Muscle layer of colon (tissue), 2 donors: ENCODE data around the gene TBPL1.
"Not testable (repeated sequence)": the region's sequence is repeated elsewhere in the genome, so short reads cannot be mapped to it uniquely, and the experiment has no call there.

ENCODE experiments used
- H3K27ac ChIP-seq: one replicate; pipeline ENCODE4 v1.7.0; 2013; ENCODE audit warnings: low read depth, mild to moderate bottlenecking, low read length, moderate library complexity
- H3K27me3 ChIP-seq, 2 donors: one replicate each; pipeline ENCODE4 v1.7.0; 2013; ENCODE audit warnings: low read length in 2 of 2, mild to moderate bottlenecking in 2 of 2; ENCODE audit not compliant: insufficient read depth in 2 of 2, control insufficient read depth in 1 of 2
- H3K36me3 ChIP-seq: one replicate; pipeline ENCODE4 v1.7.0; 2013; ENCODE audit warnings: mild to moderate bottlenecking, low read length; ENCODE audit not compliant: insufficient read depth
- H3K4me1 ChIP-seq: one replicate; pipeline ENCODE4 v1.7.0; 2013; ENCODE audit warnings: mild to moderate bottlenecking, low read length; ENCODE audit not compliant: insufficient read depth
- H3K4me3 ChIP-seq, 2 donors: one replicate each; pipeline ENCODE4 v1.7.0; 2013; ENCODE audit warnings: low read length in 2 of 2, low read depth in 1 of 2, mild to moderate bottlenecking in 1 of 2, moderate library complexity in 1 of 2
- H3K9ac ChIP-seq: one replicate; pipeline ENCODE4 v1.7.0; 2013; ENCODE audit warnings: low read length
- H3K9me3 ChIP-seq: one replicate; pipeline ENCODE4 v1.7.0; 2013; ENCODE audit warnings: mild to moderate bottlenecking, low read length
- donor health status: abdominal sarcoma.
- donor health status: Adenocarcinoma of cecum.

The TBPL1 gene

DNA sequence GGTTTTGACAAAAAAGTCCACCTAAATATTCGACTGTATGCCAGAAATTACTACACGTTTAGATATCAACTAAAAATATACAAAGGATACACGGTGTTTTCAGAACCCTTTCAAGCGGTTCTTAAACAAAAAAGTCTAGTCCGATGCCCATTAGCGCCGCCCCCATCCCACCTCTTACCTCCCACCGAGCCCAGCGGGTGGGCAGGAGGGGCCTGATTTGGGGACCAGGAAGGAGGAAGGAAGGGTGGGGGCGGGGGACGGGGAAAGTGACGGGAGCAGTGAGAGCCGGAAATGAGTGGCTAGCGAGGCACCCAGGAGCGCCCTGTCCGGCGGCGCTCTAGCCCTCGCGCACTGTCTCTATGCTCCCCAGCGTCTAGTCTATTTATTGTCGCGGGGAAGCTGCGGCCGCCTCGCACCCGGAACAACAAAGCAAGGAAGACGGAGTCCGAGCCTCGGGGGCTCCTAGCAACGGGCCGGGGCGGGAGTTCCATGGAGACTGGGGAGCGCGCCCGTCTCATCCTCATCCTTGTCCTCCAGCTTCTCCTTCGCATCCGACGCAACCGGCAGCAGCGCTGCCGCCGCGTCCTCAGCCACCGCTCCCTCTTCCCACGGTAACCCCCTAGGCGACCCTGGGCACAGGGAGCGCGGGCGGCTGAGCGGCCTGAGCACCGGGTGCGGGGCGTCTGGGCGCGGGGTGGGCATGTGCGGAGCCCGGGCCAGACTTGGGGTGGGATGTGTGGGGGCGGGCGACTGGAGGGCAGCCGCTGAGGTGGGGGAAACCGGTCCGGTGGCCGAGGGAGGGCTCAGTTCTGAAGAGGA is at the start of gene TBPL1:
Gene TBPL1, plus strand, starts transcription at position 410 of the 819 bp plus-strand sequence. CDS start 26,902 bp downstream, outside the sequence.
- H3K4me1 ChIP-seq: peaks cover 16% of the 10 kb centered on the region
- no peaks in the 10 kb centered on the region for H3K9me3 ChIP-seq
- H3K27ac ChIP-seq: peak within 1 kb of the TSS; percentile 90
- H3K9ac ChIP-seq: peak within 1 kb of the TSS; percentile 51
- peak within 1 kb of the TSS; percentile 77 to 78 for H3K4me3 ChIP-seq
- H3K27me3 ChIP-seq: no peaks in the 10 kb centered on the region
- no peaks in the 10 kb centered on the region for H3K36me3 ChIP-seq

DNA sequence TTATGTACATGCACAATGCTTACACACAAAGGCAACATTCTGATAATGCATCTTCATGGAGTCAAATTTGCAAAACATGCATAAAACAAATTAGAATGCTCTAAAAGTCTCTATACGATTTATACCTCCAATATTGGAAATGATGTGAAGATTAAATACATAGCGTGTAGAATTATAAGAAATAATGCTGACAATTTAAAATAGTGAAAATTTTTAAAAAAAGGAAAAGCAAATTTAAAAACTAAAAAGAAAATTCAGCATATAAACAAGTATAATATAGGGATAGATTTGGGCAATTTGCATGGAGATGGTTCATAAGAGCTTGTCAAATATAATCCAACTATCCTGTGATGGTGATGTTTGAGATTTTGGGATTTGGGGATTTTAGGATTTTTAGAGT is 49.2 kb upstream of the TBPL1 start:
- Histone ChIP-seq H3K36me3 (no peaks in the 10 kb centered on the region), H3K9me3 (no peaks in the 10 kb centered on the region), H3K4me3 (no peak overlapping the region), H3K4me1 (no peaks in the 10 kb centered on the region), H3K27me3 (no peaks in the 10 kb centered on the region), H3K27ac (no peak overlapping the region), H3K9ac (no peak overlapping the region)

DNA sequence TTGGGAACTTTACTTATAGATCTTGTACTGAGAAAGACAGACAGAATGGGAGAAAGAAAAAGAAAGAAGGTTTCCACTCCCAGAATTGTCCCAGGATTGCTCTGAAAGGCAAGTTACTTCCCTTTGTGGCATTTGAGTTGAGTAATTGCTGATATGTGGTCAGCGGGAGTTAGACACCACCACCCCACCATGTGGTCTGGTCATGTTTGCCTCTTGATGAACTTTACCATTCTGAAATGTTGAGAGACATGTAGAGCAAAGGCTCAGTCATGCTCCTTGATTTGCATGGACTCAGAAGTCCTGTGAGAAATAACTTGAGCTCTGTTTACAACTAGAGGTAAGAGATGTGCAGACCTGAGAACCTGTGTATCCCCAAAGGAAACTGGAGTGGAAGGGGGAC is 47.0 kb upstream of the TBPL1 start:
- Histone ChIP-seq H3K36me3 (no peaks in the 10 kb centered on the region), H3K27ac (no peak overlapping the region), H3K27me3 (no peaks in the 10 kb centered on the region), H3K9me3 (no peaks in the 10 kb centered on the region), H3K4me1 (no peaks in the 10 kb centered on the region), H3K4me3 (no peak overlapping the region), H3K9ac (no peak overlapping the region)

DNA sequence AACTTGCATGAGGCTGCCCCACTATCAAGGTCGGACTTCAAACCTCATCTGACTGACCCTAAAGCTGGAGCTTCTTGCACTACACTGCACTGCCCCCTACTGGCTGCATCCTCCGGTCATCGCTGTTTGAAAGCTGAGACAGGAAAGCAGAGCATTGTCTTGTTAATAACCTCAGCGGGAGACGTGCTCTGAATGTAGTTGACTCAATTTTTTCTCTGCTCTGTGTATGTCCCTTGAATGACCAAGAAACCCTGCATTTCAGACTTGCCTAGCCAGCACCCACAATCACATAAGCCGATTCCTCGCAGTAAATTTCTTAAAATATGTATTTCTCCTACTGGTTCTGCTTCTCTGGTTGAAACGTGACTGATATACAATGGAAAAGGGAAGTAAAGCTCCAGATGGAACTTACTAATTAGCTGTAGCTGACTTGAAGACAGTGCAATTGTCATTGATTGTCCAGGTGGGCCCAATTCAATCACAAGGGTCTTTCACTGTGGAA is 36.3 kb upstream of the TBPL1 start:
- Histone ChIP-seq H3K36me3 (no peaks in the 10 kb centered on the region), H3K9ac (no peak overlapping the region), H3K9me3 (no peaks in the 10 kb centered on the region), H3K27me3 (no peaks in the 10 kb centered on the region), H3K4me3 (no peak overlapping the region), H3K27ac (no peak overlapping the region), H3K4me1 (no peaks in the 10 kb centered on the region)

DNA sequence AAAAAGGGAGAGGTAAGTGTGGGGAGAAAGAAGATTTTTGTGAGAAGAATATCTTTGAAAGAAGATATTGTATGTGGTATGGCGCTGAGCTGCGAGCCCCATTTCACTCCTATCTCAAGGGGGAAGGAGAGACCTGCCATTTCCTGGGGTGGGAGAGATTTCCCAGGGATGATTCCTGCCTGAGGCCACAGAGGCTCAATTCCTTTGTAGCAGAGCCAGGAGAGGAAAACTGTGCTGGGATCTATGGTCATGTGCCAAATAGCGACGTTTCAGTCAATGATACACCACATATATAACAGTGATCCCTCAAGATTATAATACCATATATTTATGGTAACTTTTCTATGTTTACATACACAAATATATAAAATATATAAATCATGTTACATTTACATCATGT is 35.2 kb upstream of the TBPL1 start:
- no peak overlapping the region for H3K9ac ChIP-seq
- H3K27me3 ChIP-seq: no peaks in the 10 kb centered on the region
- H3K36me3 ChIP-seq: no peaks in the 10 kb centered on the region
- H3K4me3 ChIP-seq: no peak overlapping the region
- H3K9me3 ChIP-seq: no peaks in the 10 kb centered on the region
- no peaks in the 10 kb centered on the region for H3K4me1 ChIP-seq
- no peak overlapping the region for H3K27ac ChIP-seq

DNA sequence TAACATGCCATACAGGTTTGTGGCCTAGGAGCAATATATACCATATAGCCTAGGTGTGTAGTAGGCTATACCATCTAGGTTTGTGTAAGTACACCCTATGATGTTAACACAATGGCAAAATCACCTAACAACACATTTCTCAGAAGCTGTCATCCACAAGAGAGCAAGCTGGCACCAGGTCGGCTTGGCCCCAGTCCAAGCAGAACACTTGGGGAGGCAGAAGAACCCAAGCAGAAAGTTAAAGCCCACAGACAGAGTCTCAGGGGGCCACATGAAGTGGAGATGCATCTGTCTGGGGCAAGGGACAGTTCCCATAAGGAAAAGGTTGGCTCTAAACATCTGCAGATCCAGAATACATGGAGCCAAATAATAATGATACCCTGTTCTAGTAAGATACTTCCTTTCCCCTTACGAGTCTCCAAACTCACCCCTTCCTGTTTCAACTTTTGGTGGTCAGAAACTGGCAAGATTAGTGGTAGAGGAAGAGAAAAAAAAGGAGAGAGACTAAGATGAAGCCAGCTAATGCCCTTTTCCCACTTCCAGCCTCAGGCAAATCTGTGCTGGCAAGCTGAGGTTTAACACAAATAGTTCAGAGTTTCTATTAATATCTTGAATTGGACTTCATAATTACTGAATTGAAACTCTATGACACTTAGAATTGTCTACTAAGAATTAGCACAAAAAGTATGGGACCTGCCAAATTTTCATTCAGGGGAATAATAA is 34.7 kb upstream of the TBPL1 start:
- H3K27ac ChIP-seq: no peak overlapping the region
- H3K9ac ChIP-seq: no peak overlapping the region
- H3K9me3 ChIP-seq: no peaks in the 10 kb centered on the region
- H3K27me3 ChIP-seq: no peaks in the 10 kb centered on the region
- no peak overlapping the region for H3K4me3 ChIP-seq
- no peaks in the 10 kb centered on the region for H3K36me3 ChIP-seq
- no peaks in the 10 kb centered on the region for H3K4me1 ChIP-seq

- no peaks in the 10 kb centered on the region for H3K36me3 ChIP-seq
- H3K9me3 ChIP-seq: no peaks in the 10 kb centered on the region
- no peak overlapping the region for H3K9ac ChIP-seq
- H3K27me3 ChIP-seq: no peaks in the 10 kb centered on the region
- H3K27ac ChIP-seq: no peak overlapping the region
- H3K4me1 ChIP-seq: no peaks in the 10 kb centered on the region
- no peak overlapping the region for H3K4me3 ChIP-seq
Observed at GRCh38 chr6:133919362-133919761, 33.7 kb upstream of the TBPL1 start.

- H3K4me3 ChIP-seq: no peak overlapping the region
- H3K9ac ChIP-seq: no peak overlapping the region
- no peaks in the 10 kb centered on the region for H3K36me3 ChIP-seq
- H3K27ac ChIP-seq: no peak overlapping the region
- no peaks in the 10 kb centered on the region for H3K9me3 ChIP-seq
- H3K4me1 ChIP-seq: no peaks in the 10 kb centered on the region
- H3K27me3 ChIP-seq: no peaks in the 10 kb centered on the region
Observed at GRCh38 chr6:133921249-133921859, 31.7 kb upstream of the TBPL1 start.

DNA sequence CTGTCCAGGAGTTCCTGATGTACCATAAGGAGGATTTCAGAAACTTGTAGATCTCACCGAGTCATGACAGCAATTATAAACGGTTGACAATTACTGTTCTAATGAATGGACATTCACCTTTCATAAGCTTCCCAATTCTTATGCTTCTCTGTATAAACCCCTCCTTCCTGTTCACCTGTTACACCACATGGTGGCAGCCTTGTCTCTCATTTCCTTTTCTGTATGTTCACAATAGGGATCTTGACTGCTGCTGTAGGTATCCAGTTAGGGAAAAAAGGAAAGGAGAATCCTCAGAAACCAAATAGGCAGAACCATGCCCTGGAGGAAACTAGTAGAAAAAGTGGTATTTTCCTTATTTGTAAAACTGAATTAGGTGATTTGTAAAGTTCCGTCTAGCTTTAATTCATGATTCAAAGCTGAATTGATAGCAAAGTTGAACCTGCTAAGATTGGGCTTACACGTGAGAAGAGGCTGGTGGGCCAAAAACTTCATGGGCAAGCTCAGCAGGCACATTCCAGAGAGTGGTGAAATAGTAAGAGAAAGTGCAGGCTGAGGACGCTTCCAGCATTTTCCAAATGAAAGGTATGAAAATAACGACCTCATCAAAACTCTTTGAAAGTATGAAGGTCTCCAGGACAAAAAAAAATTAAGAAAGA is 29.0 kb upstream of the TBPL1 start:
- Histone ChIP-seq H3K27ac (no peak overlapping the region), H3K9me3 (no peaks in the 10 kb centered on the region), H3K4me3 (no peak overlapping the region), H3K36me3 (no peaks in the 10 kb centered on the region), H3K27me3 (no peaks in the 10 kb centered on the region), H3K9ac (no peak overlapping the region), H3K4me1 (no peaks in the 10 kb centered on the region)

GRCh38 chr6:133931221-133931620 is 21.8 kb upstream of the TBPL1 start:
- H3K4me3 ChIP-seq, H3K36me3 ChIP-seq: not testable (repeated sequence)

GRCh38 chr6:133936352-133936751 is 16.7 kb upstream of the TBPL1 start:
- H3K27me3 ChIP-seq, H3K9me3 ChIP-seq, H3K4me1 ChIP-seq: not testable (repeated sequence)

More at GRCh38 chr6:133931221-133931620, 21.8 kb upstream of the TBPL1 start:
- H3K9me3 ChIP-seq, H3K9ac ChIP-seq, H3K4me1 ChIP-seq, H3K27me3 ChIP-seq, H3K27ac ChIP-seq: not testable (repeated sequence)

More at GRCh38 chr6:133936352-133936751, 16.7 kb upstream of the TBPL1 start:
- not testable (repeated sequence) for H3K4me3 ChIP-seq, H3K9ac ChIP-seq, H3K36me3 ChIP-seq, H3K27ac ChIP-seq
